ENCODE measurements around the gene RNPEPL1.

GRCh38 chr2:240565333-240566202 is 2.7 kb upstream of the RNPEPL1 start:
- no peak for TF ChIP-seq CTCF (conservative IDR thresholded peaks at IDR 0.05; ENCODE audit: low read depth, low read length)
- TF ChIP-seq EZH2phosphoT487 (IDR thresholded peaks at IDR 0.05; ENCODE audit: borderline replicate concordance, low read length) = no peak

All from PC-3 (cell line).